Caco-2 (cell line): Measurements from ENCODE around the gene PIH1D1. TPM values are rescaled to one million over a fixed set of nuclear protein-coding genes. Genes with fewer than 3 reads are reported as not detected.

Experiments used
- BruUV-seq: library from RNA; stranded (reverse); fragments of 400-500 nt; replicated peaks from 2 replicates; lab custom pipeline; 2021; lab: Mats Ljungman, UMichigan
- CTCF ChIA-PET: fragments of 300-600 bp; sonication (Branson Sonifier 250); formaldehyde crosslinking; loops from one replicate; lab custom pipeline; 2022; ENCODE audit warnings: antibody characterized with exemption; lab: Charles Lee
- POLR2A ChIA-PET: fragments of 300-600 bp; sonication (Branson Sonifier 250); formaldehyde crosslinking; loops from one replicate; lab custom pipeline; 2022; ENCODE audit warnings: antibody characterized with exemption; lab: Charles Lee
- DNase-seq, 2 experiments: peaks; one replicate each; pipeline versions ENCODE4 v3.0.0 to v3.0.0-alpha.2; 2020 to 2022
- H3K27me3 ChIP-seq: replicated peaks from 2 replicates; pipeline ENCODE4 v1.6.0; 2011; ENCODE audit warnings: low read length; ENCODE audit not compliant: control insufficient read depth, insufficient read depth
- H3K36me3 ChIP-seq: 2 replicates; pipeline ENCODE4 v1.5.1; 2011; ENCODE audit warnings: low read length; ENCODE audit not compliant: control insufficient read depth, insufficient read depth
- H3K4me1 ChIP-seq: fragments of 250-450 bp; sonication (Bioruptor Pico); 2 replicates; pipeline ENCODE4 v1.5.1; 2020; ENCODE audit warnings: mild to moderate bottlenecking
- H3K4me3 ChIP-seq: 2 replicates; pipeline ENCODE4 v1.5.1; 2011; ENCODE audit warnings: low read depth, mild to moderate bottlenecking, control low read depth, low read length
- H3K9me3 ChIP-seq: fragments of 250-450 bp; sonication (Bioruptor Pico); 2 replicates; pipeline ENCODE4 v1.5.1; 2020; ENCODE audit warnings: mild to moderate bottlenecking, moderate library complexity
- H3K27ac Mint-ChIP-seq: one replicate; pipeline ENCODE4 v1.8.0; 2022; ENCODE audit warnings: mixed read lengths; ENCODE audit not compliant: unreplicated experiment
- H3K27me3 Mint-ChIP-seq: one replicate; pipeline ENCODE4 v1.8.0; 2022; ENCODE audit warnings: mixed read lengths; ENCODE audit not compliant: insufficient read depth, unreplicated experiment
- H3K36me3 Mint-ChIP-seq: one replicate; pipeline ENCODE4 v1.8.0; 2022; ENCODE audit warnings: mild to moderate bottlenecking, mixed read lengths; ENCODE audit not compliant: insufficient read depth, unreplicated experiment
- H3K4me1 Mint-ChIP-seq: one replicate; pipeline ENCODE4 v1.8.0; 2022; ENCODE audit warnings: low read depth, mixed read lengths; ENCODE audit not compliant: unreplicated experiment
- H3K4me3 Mint-ChIP-seq: one replicate; pipeline ENCODE4 v1.8.0; 2022; ENCODE audit warnings: mild to moderate bottlenecking, moderate library complexity, mixed read lengths; ENCODE audit not compliant: unreplicated experiment
- H3K9me3 Mint-ChIP-seq: one replicate; pipeline ENCODE4 v1.8.0; 2022; ENCODE audit warnings: mixed read lengths; ENCODE audit not compliant: unreplicated experiment
- CTCF ChIP-seq, 2 experiments: fragments of 200-600 bp in 1 of 2; IDR thresholded peaks; 1 replicate in 1 of 2; 2 replicates in 1 of 2; pipeline versions ENCODE4 v1.5.1 to v1.8.0; 2011 to 2022; ENCODE audit warnings: antibody characterized with exemption in 1 of 2, control low read depth in 1 of 2, inconsistent platforms in 1 of 2, low read depth in 1 of 2, low read length in 1 of 2, mild to moderate bottlenecking in 1 of 2, moderate library complexity in 1 of 2; ENCODE audit not compliant: insufficient read depth in 1 of 2, severe bottlenecking in 1 of 2, unreplicated experiment in 1 of 2
- intact Hi-C: fragments of 100-400 bp; cut with micrococcal nuclease; formaldehyde crosslinking; loops from one replicate; pipeline ENCODE4 v1.10.0; 2022; ENCODE audit not compliant: unreplicated experiment
- microRNA-seq: library from miRNA; unstranded; fragments of <30 nt; microRNA quantifications from one replicate; pipeline ENCODE4 v1.2.0, GENCODE V29; 2022
- total RNA-seq: library from RNA; stranded (reverse); gene quantifications from 2 replicates; pipeline ENCODE4 v1.2.3, GENCODE V29; 2022

Gene PIH1D1
- total RNA-seq, 1 experiment from 2014 or later: 150 TPM

DNA sequence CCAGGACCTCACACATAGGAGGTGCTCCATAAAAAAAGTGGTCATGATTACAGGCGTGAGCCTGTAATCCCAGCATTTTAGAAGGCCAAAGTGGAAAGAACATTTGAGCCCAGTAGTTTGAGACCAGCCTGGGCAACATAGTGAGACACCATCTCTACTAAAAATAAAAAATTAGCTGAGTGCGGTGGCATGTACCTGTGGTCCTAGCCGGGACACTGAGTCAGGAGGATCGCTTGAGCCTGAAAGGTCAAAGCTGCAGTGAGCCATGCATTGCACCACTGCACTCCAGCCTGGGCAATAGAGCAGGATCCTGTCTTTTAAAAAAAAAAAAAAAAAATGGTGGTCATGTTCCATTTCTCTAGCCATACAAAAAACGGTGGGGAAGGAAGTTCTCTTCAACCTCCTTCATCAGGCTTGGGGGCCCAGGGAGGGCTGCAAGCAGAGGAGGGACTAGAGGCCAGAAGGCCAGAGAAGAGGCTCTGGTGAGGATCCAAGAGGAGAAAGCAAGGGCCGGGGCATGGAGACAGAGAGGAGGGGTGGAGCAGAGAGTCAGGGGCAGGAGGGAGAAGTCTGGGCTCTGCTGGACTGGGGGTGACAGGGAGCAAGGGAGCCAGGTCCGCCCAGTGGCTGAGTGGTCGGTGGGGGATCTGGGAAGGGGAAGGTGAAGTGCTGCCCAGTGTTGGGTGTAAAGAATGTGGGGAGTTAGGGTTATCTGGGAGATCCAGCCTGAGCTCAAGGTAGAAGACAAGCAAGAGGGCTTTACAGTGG, 54.7 kb downstream of the PIH1D1 start:
- no TSS peak for BruUV-seq
- Mint-ChIP-seq H3K27ac (no peak overlapping the region), H3K27me3 (peaks cover 2% of the 10 kb centered on the region), H3K9me3 (no peaks in the 10 kb centered on the region), H3K36me3 (no peaks in the 10 kb centered on the region), H3K4me3 (no peak overlapping the region), H3K4me1 (peaks cover 17% of the 10 kb centered on the region)
- no peak for TF ChIP-seq CTCF (IDR thresholded peaks at IDR 0.05; ENCODE audit: insufficient read depth in 1 of 2, low read depth in 1 of 2, low read length in 1 of 2, severe bottlenecking in 1 of 2, unreplicated experiment in 1 of 2)
- intact Hi-C loops: no loop called here
- peaks cover 28% of the 10 kb centered on the region for H3K4me1 ChIP-seq
- POLR2A ChIA-PET: interaction anchor here (0.6 kb wide), 1 partner anchor 1969 kb away, joined by 5 read pairs; no protein-coding TSS in a partner anchor
- no peaks in the 10 kb centered on the region for H3K27me3 ChIP-seq
- no peak for DNase-seq
- H3K4me3 ChIP-seq: no peak overlapping the region
- no peaks in the 10 kb centered on the region for H3K36me3 ChIP-seq
- H3K9me3 ChIP-seq: no peaks in the 10 kb centered on the region
- CTCF ChIA-PET: interaction anchor here (0.5 kb wide), 1 partner anchor 55 kb away, joined by 5 read pairs; the partner anchor contains the start of gene PIH1D1

Small RNA genes lying within 50 kb of the gene (microRNA-seq; reads per million reads assigned to microRNA genes)
- gene MIR150: 0.74 reads per million

Other genes starting within 250 kb of the PIH1D1 start
- 0.56 and 0.84 TPM in 2 replicates for gene SLC6A16, start 126.6 kb downstream of the PIH1D1 start, total RNA-seq
- gene CD37, start 116.4 kb downstream of the PIH1D1 start, total RNA-seq: not detected in 2 replicates
- gene TEAD2, start 89.4 kb downstream of the PIH1D1 start, total RNA-seq: 8.6 and 8.8 TPM in 2 replicates
- not detected in 2 replicates for gene DKKL1, start 87.9 kb downstream of the PIH1D1 start, total RNA-seq
- 0.56 and 1.00 TPM in 2 replicates for gene KASH5, start 63.6 kb downstream of the PIH1D1 start, total RNA-seq
- gene PTH2, start 28.4 kb downstream of the PIH1D1 start, total RNA-seq: not detected in 2 replicates
- gene GFY, start 26.4 kb downstream of the PIH1D1 start, total RNA-seq: 0.25 TPM in 1 of 2 replicates, not detected in the other
- gene SLC17A7, start 10.3 kb downstream of the PIH1D1 start, total RNA-seq: 0.21 and 0.36 TPM in 2 replicates
- gene ALDH16A1, start 1.4 kb upstream of the PIH1D1 start, total RNA-seq: 42.1 and 45.0 TPM in 2 replicates
- gene FLT3LG, start 22.4 kb upstream of the PIH1D1 start, total RNA-seq: 2.1 and 2.4 TPM in 2 replicates
- 2,726 and 2,880 TPM in 2 replicates for gene RPL13A, start 35.8 kb upstream of the PIH1D1 start, total RNA-seq
- gene RPS11, start 44.6 kb upstream of the PIH1D1 start, total RNA-seq: 2,065 and 2,191 TPM in 2 replicates
- gene FCGRT, start 60.8 kb upstream of the PIH1D1 start, total RNA-seq: 135 and 136 TPM in 2 replicates
- 6.6 and 7.0 TPM in 2 replicates for gene RCN3, start 76.2 kb upstream of the PIH1D1 start, total RNA-seq
- 74.7 and 77.7 TPM in 2 replicates for gene NOSIP, start 128.7 kb upstream of the PIH1D1 start, total RNA-seq
- gene PRRG2, start 129.5 kb upstream of the PIH1D1 start, total RNA-seq: 7.7 and 8.4 TPM in 2 replicates
- 38.8 and 40.5 TPM in 2 replicates for gene PRR12, start 139.4 kb upstream of the PIH1D1 start, total RNA-seq
- gene RRAS, start 188.3 kb upstream of the PIH1D1 start, total RNA-seq: 10.6 and 11.3 TPM in 2 replicates
- 83.4 and 89.5 TPM in 2 replicates for gene SCAF1, start 190.4 kb upstream of the PIH1D1 start, total RNA-seq
- gene IRF3, start 214.0 kb upstream of the PIH1D1 start, total RNA-seq: 125 and 131 TPM in 2 replicates
- gene BCL2L12, start 214.1 kb upstream of the PIH1D1 start, total RNA-seq: 103 and 111 TPM in 2 replicates
- gene PRMT1, start 225.5 kb upstream of the PIH1D1 start, total RNA-seq: 326 and 343 TPM in 2 replicates
- 8.5 and 10.4 TPM in 2 replicates for gene ADM5, start 237.8 kb upstream of the PIH1D1 start, total RNA-seq
- gene CPT1C, start 239.3 kb upstream of the PIH1D1 start, total RNA-seq: 1.9 and 2.0 TPM in 2 replicates